ENCODE measurements around the gene EPHA6. TPM values are rescaled to one million over a fixed set of nuclear protein-coding genes. Genes with fewer than 3 reads are reported as not detected.

Gene EPHA6
- total RNA-seq, 1 experiment from 2014 or later = 1.1 TPM

DNA sequence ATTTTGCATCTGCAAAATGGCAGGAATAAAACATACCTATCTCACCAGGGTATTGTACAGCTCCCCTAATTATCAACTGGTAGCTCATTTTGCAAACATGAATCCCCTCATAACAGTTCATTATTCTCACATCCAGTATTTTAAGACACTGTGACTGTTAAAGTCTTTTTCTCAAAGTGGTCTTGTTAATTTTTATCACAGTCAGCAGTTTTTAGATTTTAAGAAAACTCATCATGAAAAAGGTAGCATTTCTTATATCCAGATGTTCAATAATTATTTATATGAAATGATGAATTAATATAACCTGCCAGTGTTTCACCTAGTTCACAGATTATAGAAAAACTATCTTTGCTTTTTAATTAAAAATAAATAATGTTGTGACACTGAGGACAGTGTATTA lies 595.2 kb downstream of the EPHA6 start:
- TF ChIP-seq, protein P1, sequence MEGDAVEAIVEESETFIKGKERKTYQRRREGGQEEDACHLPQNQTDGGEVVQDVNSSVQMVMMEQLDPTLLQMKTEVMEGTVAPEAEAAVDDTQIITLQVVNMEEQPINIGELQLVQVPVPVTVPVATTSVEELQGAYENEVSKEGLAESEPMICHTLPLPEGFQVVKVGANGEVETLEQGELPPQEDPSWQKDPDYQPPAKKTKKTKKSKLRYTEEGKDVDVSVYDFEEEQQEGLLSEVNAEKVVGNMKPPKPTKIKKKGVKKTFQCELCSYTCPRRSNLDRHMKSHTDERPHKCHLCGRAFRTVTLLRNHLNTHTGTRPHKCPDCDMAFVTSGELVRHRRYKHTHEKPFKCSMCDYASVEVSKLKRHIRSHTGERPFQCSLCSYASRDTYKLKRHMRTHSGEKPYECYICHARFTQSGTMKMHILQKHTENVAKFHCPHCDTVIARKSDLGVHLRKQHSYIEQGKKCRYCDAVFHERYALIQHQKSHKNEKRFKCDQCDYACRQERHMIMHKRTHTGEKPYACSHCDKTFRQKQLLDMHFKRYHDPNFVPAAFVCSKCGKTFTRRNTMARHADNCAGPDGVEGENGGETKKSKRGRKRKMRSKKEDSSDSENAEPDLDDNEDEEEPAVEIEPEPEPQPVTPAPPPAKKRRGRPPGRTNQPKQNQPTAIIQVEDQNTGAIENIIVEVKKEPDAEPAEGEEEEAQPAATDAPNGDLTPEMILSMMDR (IDR thresholded peaks at IDR 0.05; ENCODE audit: unreplicated experiment) = no peak
- H3K4me1 Mint-ChIP-seq (ENCODE audit: low read depth, unreplicated experiment) = no peaks in the 10 kb centered on the region
- no TSS peak for BruUV-seq (replicated peaks)
- no peak for DNase-seq
- H3K27ac Mint-ChIP-seq (ENCODE audit: unreplicated experiment) = no peak overlapping the region
- H3K9me3 Mint-ChIP-seq (ENCODE audit: low read depth, unreplicated experiment) = no peaks in the 10 kb centered on the region
- no peak overlapping the region for H3K4me3 Mint-ChIP-seq (ENCODE audit: low read depth, unreplicated experiment)
- H3K36me3 Mint-ChIP-seq (ENCODE audit: insufficient read depth, unreplicated experiment) = no peaks in the 10 kb centered on the region
- intact Hi-C loops (cut with micrococcal nuclease; ENCODE audit: unreplicated experiment) = no loop called here
- no peaks in the 10 kb centered on the region for H3K27me3 Mint-ChIP-seq (ENCODE audit: unreplicated experiment)
- CTCF ChIA-PET = no interaction called here

DNA sequence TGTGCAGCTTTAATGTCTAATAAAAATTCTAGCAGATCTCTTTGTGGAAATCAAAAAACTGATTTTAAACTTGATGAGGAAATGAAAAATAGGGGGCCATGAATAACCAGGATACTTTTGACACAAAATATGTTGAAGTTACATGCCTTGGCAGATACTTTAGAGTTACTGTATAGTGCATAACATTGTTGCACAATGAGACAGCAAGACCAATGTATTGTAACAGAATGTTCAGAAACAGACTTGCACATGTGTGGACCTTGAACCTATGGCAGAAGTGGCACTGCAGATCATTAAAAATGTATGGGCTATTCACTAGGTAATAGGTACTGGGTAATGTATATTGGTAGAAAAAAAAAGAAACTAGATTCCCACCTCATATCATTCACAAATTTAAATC lies 607.2 kb downstream of the EPHA6 start:
- no peaks in the 10 kb centered on the region for H3K4me1 Mint-ChIP-seq (ENCODE audit: low read depth, unreplicated experiment)
- peaks cover 9% of the 10 kb centered on the region for H3K9me3 Mint-ChIP-seq (ENCODE audit: low read depth, unreplicated experiment)
- no TSS peak for BruUV-seq (replicated peaks)
- H3K4me3 Mint-ChIP-seq (ENCODE audit: low read depth, unreplicated experiment) = no peak overlapping the region
- no peaks in the 10 kb centered on the region for H3K27me3 Mint-ChIP-seq (ENCODE audit: unreplicated experiment)
- intact Hi-C loops (cut with micrococcal nuclease; ENCODE audit: unreplicated experiment) = no loop called here
- DNase-seq = no peak
- H3K27ac Mint-ChIP-seq (ENCODE audit: unreplicated experiment) = no peak overlapping the region
- TF ChIP-seq, protein P1 (IDR thresholded peaks at IDR 0.05; ENCODE audit: unreplicated experiment) = no peak
- H3K36me3 Mint-ChIP-seq (ENCODE audit: insufficient read depth, unreplicated experiment) = no peaks in the 10 kb centered on the region
- CTCF ChIA-PET = no interaction called here

DNA sequence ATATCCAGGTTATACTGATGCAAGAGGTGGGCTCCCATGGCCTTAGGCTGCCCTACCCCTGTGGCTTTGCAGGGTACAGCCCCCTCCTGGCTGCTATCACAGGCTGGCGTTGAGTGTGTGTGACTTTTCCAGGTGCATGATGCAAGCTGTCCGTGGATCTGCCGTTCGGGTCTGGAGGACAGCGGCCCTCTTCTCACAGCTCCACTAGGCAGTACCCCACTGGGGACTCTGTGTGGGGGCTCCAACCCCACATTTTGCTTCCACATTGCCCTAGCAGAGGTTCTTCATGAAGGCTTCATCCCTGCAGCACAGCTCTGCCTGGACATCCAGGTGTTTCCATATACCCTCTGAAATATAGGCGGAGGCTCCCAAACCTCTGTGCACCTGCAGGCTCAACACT lies 610.6 kb downstream of the EPHA6 start:
- Mint-ChIP-seq H3K4me3 (ENCODE audit: low read depth, unreplicated experiment) (no peak overlapping the region), H3K27ac (ENCODE audit: unreplicated experiment) (no peak overlapping the region), H3K36me3 (ENCODE audit: insufficient read depth, unreplicated experiment) (no peaks in the 10 kb centered on the region), H3K4me1 (ENCODE audit: low read depth, unreplicated experiment) (no peaks in the 10 kb centered on the region), H3K9me3 (ENCODE audit: low read depth, unreplicated experiment) (peaks cover 9% of the 10 kb centered on the region), H3K27me3 (ENCODE audit: unreplicated experiment) (no peaks in the 10 kb centered on the region)
- DNase-seq = no peak
- BruUV-seq (replicated peaks) = no TSS peak
- intact Hi-C loops (cut with micrococcal nuclease; ENCODE audit: unreplicated experiment) = no loop called here
- TF ChIP-seq, protein P1 (IDR thresholded peaks at IDR 0.05; ENCODE audit: unreplicated experiment) = no peak
- CTCF ChIA-PET = no interaction called here

DNA sequence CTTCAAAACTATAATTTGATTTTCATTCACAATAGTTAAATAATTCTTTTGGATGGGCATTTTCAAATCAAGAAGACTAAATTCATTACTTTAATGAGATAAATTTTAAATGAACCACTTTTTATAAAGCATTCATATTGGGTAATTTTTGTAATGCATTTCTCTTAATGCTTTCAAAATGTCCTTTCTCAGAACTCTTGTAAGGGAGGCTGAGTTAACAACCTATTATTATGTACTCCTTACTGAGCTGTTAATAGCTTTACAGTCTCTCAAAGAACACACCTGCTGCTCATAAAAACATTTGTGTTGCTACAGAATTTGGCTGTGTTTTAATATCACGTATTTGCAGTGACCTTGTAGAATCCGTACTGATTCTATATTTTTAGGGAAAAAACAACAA lies 616.2 kb downstream of the EPHA6 start:
- no peaks in the 10 kb centered on the region for H3K27me3 Mint-ChIP-seq (ENCODE audit: unreplicated experiment)
- no peak overlapping the region for H3K27ac Mint-ChIP-seq (ENCODE audit: unreplicated experiment)
- intact Hi-C loops (cut with micrococcal nuclease; ENCODE audit: unreplicated experiment) = no loop called here
- CTCF ChIA-PET = no interaction called here
- H3K9me3 Mint-ChIP-seq (ENCODE audit: low read depth, unreplicated experiment) = peaks cover 4% of the 10 kb centered on the region
- no peak for DNase-seq
- H3K4me1 Mint-ChIP-seq (ENCODE audit: low read depth, unreplicated experiment) = no peaks in the 10 kb centered on the region
- TF ChIP-seq, protein P1 (IDR thresholded peaks at IDR 0.05; ENCODE audit: unreplicated experiment) = no peak
- H3K36me3 Mint-ChIP-seq (ENCODE audit: insufficient read depth, unreplicated experiment) = no peaks in the 10 kb centered on the region
- no peak overlapping the region for H3K4me3 Mint-ChIP-seq (ENCODE audit: low read depth, unreplicated experiment)
- no TSS peak for BruUV-seq (replicated peaks)

DNA sequence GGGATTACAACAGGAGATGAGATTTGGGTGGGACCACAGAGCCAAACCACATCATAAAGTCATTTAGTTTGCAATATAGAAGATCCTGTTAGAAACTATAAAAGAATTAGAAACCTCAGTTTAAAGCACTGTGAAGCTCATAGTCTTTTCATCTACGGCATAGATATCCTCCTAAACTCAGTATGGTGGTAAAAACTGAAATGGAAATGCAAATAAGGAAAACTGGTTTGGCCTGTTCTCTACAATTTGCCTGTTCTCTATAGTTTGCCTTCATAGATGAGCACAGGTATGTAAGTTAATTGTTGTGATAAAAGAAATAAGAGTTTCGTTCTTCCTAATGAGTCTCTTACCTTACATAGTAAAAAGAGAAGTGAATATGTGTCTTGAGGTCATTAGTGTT lies 618.5 kb downstream of the EPHA6 start:
- H3K27me3 Mint-ChIP-seq (ENCODE audit: unreplicated experiment) = no peaks in the 10 kb centered on the region
- BruUV-seq (replicated peaks) = no TSS peak

More for the DNA sequence above, 618.5 kb downstream of the EPHA6 start:
- Mint-ChIP-seq H3K9me3 (ENCODE audit: low read depth, unreplicated experiment) (no peaks in the 10 kb centered on the region), H3K4me1 (ENCODE audit: low read depth, unreplicated experiment) (no peaks in the 10 kb centered on the region), H3K36me3 (ENCODE audit: insufficient read depth, unreplicated experiment) (no peaks in the 10 kb centered on the region), H3K27ac (ENCODE audit: unreplicated experiment) (no peak overlapping the region), H3K4me3 (ENCODE audit: low read depth, unreplicated experiment) (no peak overlapping the region)
- CTCF ChIA-PET = no interaction called here
- intact Hi-C loops (cut with micrococcal nuclease; ENCODE audit: unreplicated experiment) = no loop called here
- no peak for DNase-seq
- TF ChIP-seq, protein P1 (IDR thresholded peaks at IDR 0.05; ENCODE audit: unreplicated experiment) = no peak

Data from Calu3 (cell line).